ENCODE results near the gene RHEB. TPM values are rescaled to one million over a fixed set of nuclear protein-coding genes. Genes with fewer than 3 reads are reported as not detected.

Gene RHEB
- total RNA-seq, 1 donor from 2014 or later: 84.9 TPM

DNA sequence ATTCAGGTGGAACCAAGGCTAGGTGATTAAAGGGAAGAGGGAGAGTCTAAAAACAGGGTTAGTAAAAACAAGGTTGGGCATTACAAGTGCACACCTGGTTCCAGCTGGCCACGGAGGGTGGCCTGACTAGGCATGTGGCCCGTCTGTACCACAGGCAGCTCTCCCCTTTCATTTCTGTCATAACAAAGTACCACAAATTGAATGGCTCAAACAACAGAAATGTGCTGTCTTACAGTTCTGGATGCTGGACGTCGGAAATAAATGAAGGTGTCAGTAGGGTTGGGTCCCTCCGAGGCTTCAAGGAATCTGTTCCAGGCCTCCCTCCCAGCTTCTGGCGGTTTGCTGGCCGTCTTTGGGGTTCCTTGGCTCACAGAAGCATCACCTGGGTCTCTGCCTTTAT is 96.5 kb downstream of the RHEB start:
- DNase-seq (ENCODE audit: extremely low read depth, low read depth, low spot score): no peak

DNA sequence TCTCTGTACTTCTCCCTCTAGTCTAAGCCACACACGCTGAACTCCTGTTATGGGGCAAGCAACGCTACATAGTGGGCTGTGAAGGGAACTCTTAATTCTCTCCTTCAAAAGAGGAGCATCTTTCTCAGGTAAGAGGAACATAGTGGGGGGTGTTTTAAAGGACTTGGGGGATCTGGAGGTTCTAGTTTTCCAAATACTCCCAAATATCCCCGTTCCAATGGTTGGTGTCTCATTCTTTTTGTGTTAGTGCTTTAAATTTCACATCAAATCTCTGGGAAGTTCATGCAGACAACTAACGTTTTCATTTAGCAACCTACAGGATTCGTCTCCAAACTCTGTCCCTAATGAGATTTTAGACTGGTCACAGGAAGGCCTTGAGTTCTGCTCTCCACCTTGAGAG is 97.5 kb downstream of the RHEB start:
- DNase-seq (ENCODE audit: extremely low read depth, low read depth, low spot score): no peak

DNA sequence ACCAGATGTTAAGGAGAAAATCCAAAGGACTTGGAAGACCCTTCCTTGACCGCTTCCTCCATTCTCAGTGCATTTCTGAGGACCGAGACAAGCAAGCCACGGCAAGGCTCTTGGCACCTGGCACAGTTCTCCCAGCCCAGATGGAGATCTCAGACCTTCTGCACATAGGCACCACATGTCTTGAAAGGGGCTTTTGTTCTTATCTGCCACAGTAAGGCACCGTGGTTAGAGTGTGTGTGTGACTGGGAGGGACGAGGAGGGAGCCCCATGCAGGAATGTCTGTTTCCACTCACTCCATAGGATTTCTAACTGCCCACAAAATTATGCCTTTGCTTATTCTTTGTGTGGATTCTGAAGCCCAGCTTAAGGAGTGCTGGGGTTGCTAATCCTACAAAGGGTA is 99.6 kb downstream of the RHEB start:
- DNase-seq (ENCODE audit: extremely low read depth, low read depth, low spot score): no peak

GRCh38 chr7:151416941-151417315 is 102.8 kb downstream of the RHEB start:
- DNase-seq (ENCODE audit: extremely low read depth, low read depth, low spot score): no peak

DNA sequence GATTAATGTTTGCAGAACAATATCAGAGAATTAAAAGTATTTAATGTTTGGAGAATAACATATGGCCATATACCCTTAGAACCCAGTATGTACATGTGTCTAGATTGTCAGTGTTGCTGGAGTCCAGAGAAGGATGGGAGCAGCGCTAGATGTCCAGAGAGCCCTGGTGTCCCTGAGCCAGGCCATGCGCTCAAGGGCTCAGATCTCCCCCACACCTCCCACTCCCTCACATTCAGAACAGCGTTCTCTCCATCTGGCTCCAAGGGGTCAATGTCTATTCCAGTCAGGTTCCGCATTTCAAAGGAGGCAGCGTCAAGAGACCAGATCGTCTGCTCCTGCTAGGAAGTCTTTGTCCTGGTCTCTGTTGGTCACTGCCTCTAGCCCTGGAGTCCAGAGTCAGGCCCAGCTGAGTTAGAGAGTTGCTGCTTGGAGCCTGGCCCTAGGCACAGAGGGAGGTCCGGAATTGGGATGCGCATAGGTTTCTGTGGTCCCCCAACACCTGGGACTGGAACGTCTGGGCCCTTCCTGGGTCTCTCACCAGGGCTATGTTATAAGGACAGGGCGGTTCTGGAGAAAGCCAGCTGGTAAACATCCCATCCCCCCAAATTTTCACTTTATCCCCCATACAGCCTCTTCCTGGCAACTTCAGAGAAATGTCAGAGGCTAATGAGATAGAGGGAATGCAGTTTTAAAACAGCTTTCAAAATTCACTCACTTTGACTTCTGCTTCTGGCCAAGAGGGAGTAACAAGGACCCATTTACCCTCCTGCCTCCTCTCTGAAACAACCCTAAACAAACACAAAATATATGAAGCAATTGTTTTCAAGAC is 103.4 kb downstream of the RHEB start:
- no peak for DNase-seq (ENCODE audit: extremely low read depth, low read depth, low spot score)

Other genes with a start within 250 kb of the RHEB start
- 39.6 and 42.1 TPM in 2 replicates for gene NUB1, start 178.1 kb downstream of the RHEB start, total RNA-seq
- gene WDR86, start 109.9 kb downstream of the RHEB start, total RNA-seq: 1.5 and 4.3 TPM in 2 replicates
- not detected in 2 replicates for gene CRYGN, start 79.8 kb downstream of the RHEB start, total RNA-seq